HG03097 (cell line): Measurements from ENCODE around the gene CD300LB.
A peak's percentile ranks its signal among the peaks of the same experiment; 100 is the strongest.
"Not testable (repeated sequence)": the region's sequence is repeated elsewhere in the genome, so short reads cannot be mapped to it uniquely, and the experiment has no call there.

Experiments used
- ATAC-seq: cut with Tn5 transposase; IDR thresholded peaks from one replicate; pipeline ENCODE4 v1.9.1; 2021; ENCODE audit not compliant: unreplicated experiment, low FRiP score

The CD300LB gene

DNA sequence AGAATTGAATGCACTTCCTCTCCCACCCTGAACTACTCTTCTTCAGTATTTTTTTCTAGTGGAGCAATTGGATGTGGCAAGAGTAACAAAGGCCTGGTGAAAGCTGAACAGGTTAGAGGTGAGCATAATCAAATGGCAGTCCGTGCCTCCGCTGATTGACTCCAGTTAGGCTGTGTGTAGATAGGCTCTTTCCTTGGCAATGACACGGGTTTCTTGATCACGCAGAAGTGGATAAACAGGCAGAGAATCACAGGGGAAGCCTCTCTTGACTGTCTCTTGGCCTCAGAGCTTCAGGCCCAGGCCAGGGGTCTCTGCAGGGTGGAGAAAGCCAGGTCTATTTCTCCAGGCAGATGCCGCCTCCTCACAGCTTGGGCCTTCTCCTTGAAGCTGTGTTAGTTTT is 4.2 kb downstream of the CD300LB start:
- no peak for ATAC-seq

DNA sequence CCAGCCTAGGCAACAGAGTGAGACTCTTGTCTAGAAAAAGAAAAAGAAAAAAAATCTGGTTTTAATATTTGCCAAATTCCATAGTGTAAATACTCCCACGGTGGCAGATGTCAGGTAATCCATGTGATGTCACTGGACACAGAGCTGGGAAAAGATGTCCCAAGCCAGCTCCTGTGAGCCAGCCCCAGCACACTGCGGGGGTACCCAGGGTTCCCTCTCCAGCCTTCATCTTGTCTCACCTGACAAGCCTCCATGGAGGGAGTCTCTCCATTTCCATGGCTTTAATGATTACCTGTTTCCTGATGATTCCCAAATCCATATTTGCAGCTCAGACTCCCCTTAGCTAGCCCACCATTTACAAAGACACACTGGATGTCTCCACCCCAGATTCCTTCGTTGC is 4.6 kb downstream of the CD300LB start:
- ATAC-seq = no peak

DNA sequence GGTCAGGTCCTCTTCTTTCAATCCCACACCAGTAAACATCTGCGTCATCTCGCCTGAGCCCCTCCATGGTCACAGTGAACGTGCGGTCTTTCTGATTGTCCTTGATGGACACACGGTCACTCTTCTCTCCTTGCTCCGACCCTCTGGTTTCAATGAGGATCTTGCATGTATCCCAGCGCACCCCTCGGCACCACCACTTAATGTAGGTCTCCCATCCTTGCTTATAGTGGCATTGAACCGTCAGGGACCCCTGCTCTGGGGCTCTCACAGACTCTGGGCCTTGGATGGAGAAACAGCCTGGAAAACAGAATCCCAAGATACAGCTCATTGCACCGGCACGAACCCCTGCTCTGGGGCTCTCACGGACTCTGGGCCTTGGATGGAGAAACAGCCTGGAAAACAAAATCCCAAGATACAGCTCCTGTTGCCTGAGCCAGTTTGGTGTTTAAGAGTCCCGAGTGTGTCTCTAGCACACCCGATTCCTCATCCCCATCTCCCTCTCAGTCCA is 5.4 kb downstream of the CD300LB start:
- ATAC-seq = no peak

DNA sequence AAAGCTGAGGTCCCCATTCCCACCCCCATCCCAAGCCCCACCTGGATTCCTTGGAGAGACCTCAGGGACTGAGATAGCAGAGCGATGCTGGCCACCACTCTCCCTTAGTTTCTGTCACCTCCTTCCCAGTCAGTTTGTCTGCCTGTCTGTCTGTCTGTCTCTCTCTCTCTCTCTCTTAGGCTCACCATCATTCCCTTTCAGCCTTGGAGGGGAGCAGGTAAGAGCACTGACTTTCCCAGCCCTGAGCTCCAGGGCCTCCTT is 5.9 kb downstream of the CD300LB start:
- ATAC-seq = no peak

DNA sequence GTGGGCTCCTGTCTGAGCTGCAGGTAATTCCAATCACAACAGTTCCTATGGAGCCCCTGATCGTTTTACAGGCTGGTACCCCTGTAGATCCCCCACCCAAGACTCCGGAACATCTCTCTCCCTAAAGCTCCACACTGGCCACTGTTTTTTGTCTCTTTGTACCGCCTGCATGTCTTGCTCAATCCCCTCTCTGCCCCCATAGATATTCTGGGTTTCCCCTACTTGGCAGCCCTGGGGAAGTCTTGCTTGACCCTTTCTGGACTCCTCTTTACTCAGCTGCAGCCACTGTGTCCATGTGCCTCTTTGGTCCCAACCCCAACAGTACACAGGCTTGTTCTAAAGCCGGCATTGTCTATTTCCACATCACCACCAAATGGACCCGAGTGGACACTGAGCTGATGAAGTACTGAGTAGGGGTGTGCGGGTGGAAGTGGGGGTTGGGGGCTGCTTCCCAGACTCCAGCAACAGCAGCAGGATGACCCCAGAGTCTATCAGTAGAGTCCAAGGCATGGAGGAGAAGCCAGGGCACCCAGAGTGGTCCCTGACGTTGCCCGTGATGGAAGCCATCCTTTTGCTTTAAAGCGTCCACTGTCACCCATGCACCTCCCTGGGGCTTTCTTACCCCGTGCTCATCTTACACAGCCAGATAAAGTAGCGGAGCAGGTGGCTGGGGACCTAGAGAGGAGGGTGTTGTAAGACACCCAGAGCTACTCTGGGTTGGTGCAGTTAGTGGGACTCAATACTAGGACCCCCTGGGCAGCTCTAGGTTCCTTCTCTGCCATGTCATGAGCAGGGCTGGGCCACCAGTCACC is 6.4 kb downstream of the CD300LB start:
- ATAC-seq = no peak

DNA sequence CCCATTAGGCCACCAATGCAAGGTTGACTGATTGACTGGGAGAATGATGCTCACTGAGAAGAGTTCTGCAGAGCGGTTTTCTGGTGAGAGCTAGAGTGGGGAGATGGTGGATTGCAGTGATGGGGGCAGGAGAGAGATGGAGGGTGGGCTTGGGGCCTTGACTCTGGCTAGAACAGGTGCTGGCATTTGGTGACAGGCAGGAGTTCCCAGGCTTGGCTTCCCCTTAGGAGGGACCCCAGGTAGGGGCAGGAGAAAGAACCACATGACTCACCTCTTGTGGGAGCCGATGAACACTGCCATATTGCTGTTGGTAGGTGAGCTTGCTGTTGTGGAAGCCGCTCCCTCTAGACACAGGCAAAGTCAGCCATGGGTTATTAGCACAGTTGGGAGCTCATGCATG is 8.0 kb downstream of the CD300LB start:
- no peak for ATAC-seq

DNA sequence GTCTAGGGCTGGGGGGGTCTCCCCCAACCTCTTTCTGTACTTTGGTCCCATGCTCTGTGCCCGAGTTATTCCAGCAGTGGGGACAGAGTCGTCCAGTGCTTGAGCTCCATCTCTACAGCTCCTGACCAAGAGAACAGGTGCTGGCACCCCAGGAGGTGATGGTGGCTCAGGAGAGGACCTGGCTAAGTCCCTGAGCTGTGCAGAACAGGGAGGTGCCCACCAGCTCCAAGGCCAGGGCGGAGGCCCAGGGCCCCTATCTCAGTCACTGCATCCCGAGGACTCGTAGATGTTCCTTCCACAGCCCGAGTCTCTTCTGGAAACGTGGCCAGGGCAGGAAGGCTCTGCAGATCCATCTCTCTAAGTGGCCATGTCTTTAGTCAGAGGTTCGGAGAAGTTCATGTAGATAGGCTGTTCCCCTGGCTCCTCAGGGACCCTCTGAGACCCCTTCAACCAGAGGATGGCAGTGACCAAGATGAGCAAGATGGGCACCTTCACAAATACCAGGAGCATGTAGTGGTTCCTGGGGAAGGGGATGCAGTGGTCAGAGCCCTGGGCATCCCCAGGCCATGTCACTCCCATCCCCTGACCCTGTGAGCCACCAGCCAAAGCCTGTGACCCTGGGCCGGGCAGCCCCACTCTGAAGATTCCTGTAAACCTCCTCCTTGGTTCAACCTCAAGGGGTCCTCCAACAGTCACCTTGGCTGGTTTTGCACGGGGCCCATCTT is 8.7 kb downstream of the CD300LB start:
- ATAC-seq = no peak

DNA sequence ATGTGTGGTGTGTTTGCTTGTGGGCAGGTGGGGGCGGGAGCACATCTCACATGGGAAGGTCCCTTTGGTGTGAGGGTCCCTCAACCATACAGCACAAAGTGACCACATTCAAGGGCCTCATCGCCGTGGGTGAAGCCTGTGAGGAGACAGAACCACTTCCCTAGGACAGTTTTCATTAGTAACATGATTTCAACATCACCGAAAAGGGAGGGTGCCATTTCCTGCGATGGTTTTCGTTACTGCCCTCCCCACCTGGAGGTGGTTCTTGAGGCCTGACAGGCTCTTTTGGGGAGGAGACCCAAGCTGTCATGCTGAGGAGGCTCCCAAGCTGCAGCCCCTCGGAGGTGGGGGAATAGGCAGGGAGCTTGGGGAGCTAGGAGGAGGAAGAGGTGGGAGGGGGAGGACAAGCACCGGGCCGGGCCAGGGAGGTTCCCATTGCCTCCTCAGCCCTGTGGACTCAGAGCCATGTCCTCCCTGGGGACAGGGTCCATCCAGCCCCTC is 9.5 kb downstream of the CD300LB start:
- ATAC-seq = no peak

DNA sequence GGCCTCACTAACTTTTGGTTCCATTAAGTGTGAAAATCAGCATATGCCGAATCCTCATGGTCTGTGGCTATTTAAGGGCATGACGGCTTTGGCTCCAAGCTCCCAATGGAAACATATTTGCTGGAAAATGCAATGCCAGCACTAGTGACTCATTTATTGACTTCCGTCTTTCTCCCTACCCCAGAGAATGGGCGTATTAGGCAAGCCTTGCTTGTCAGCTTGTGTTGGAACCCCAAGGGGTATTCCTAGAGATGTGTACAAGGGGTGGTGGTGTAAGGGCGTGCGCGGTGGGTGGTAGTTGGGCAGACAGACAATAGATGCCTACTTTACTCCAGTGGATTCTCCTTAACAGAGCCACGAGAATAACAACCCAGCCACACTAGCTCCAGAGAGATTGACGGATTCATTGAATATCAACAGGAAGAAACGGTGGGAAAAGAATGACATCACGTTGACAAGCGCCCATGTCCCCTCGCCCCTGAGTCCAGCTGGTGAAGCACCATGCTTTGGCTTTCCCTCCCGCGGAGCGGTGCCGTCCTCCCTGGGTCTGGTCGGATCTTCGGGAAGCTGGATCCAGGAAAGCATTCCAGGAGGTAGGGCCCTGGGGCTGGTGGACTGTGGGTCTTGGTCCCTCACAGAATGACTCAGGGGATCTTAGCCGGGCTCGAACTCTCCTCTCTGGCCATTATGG is 10.3 kb downstream of the CD300LB start:
- ATAC-seq = no peak

DNA sequence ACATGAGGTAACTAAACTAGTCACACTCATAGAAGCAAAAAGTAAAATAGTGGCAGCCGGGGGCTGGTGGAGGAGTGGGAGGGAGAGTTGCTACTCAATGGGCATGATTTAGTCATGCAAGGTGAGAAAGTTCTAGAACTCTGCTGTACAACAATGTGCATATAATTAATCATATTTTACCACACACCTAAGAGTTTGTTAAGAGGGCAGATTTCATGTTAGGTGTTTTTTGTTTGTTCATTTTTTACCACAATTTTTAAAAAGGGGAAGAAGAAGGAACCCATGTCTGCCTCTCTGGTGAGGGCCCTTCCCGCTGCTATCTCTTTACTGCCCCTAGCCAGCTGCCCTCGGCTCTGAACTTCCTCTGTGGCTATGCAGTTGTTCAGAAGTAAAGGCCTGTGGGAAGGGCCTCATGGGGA is 11.2 kb downstream of the CD300LB start:
- ATAC-seq = no peak

DNA sequence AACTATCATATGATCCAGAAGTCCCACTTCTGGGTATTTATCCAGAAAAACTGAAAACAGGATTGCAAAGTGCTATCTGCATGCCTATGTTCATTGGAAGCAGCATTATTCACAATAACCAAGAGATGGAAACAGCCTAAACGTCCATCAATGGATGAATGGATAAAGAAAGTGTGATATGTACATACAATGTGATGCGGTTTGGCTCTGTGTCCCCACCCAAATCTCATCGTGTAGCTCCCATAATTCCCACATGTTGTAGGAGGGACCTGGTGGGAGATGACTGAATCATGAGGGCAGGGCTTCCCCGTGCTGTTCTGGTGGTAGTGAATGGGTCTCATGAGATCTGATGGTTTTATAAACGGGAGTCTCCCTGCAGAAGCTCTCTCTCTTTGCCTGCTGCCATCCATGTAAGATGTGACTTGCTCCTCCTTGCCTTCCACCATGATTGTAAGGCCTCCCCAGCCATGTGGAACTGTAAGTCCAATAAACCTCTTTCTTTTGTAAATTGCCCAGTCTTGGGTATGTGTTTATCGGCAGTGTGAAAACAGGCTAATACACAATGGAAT is 12.8 kb downstream of the CD300LB start:
- ATAC-seq = not testable (repeated sequence)

DNA sequence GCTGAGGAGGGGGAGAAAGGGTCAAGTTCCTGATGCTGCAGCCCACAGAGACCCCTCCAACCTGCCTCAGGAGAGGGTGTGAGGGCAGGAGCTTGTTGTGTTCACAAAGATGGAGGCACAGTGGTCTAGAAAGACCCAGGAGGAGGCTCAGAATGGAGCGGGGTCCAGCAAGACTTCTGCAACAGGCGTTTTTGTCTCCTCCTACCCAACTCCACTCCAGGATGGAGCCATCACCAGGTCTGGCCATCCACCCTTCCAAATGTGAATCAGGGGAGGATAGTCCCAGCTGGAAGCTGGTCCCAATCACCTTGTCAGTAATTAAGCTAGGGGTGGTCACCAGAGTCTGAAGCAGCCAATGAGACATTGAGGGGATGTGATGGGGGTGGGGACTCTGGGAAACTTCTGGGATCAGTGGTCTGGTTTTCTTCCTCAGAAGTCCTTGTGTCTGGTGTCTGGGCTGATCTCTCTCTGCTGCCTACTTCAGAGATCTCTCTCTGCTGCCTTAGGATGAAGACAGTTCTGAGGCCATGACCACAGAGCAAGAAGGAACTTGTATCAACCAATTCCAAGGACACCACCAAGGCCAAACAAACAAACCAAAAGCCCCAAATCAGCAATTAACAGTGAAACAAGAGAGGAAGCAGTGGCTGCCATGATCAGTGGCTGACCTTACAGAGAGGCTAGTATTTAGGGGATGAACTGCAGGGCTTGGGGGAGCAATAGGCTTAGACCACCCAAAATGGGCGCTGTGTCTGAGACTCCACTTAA is 14.5 kb downstream of the CD300LB start:
- no peak for ATAC-seq

DNA sequence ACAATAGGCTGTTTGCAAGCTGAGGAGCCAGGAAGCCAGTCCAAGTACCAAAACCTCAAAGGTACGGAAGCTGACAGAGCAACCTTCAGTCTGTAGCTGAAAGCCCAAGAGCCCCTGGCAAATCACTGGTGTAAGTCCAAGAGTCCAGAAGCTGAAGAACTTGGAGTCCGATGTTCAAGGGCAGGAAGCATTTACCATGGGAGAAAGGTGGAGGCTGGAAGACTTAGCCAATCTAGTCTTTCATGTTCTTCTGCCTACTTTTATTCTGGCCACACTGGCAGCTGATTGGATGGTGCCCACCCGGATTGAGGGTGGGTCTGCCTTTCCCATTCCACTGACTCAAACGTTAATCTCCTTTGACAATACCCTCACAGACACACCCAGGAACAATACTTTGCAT is 15.3 kb downstream of the CD300LB start:
- ATAC-seq = no peak

DNA sequence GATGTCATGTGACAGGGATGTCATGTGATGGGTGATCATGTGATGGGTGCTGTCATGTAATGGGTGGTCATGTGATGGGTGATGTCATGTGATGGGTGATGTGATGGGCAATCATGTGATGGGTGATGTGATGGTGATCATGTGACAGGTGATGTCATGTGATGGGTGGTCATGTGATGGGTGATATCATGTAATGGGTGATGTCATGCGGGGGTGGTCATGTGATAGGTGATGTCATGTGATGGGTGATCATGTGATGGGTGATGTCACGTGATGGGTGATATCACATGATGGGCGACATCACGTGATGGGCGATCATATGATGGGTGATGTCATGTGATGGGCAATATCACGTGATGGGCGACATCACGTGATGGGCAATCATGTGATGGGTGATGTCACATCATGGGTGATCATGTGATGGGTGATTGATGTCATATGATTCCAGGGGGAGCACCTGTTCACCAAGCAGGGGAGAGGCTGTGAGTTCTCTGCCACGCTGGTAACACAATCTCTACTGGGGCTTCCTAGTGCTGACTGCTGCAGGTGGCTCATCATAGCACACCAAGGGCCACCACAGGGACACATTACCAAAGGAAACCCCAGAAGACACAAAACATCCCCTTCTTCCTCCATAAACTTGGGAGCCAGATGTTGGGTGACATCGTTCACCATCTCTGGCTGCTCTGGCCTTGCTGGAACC is 16.5 kb downstream of the CD300LB start:
- ATAC-seq = no peak

DNA sequence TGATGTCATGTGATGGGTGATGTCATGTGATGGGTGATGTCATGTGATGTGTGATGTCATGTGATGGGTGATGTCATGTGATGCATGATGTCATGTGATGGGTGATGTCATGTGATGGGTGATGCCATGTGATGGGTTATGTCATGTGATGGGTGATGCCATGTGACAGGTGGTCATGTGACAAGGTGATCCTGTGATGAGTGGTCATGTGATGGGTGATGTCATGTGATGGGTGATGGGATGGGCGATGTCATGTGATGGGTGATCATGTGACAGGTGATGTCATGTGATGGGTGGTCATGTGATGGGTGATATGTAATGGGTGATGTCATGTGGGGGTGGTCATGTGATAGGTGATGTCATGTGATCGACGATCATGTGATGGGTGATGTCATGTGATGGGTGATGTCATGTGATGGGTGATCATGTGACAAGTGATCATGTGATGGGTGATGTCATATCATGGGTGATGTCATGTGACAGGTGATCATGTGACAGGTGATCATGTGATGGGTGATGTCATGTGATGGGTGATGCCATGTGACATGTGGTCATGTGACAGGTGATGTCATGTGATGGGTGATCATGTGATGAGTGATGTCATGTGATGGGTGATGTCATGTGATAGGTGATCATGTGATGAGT is 17.2 kb downstream of the CD300LB start:
- ATAC-seq = no peak

DNA sequence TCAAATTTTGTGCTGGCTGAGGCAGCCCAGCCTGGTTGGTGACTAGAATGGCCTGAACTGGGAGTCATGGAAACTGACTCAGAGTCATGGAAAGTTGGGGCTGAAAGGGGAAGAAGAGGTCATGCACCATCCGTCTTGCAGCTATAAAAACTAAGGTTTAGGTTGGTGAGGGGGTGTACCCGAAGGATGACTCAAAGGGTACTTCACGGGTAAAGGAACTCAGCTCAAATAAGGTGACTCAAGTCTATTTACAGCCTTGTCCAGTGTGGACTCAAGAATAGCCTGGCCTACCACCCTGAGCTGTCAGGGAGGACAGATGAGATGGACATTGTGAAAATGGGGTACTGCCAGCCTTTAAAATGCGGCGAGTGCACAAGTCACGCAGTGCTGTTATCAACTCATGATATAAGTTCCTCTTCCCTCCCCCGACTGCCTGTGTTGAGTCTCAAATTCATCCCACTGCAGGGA is 18.6 kb downstream of the CD300LB start:
- peak; percentile 47 for ATAC-seq

DNA sequence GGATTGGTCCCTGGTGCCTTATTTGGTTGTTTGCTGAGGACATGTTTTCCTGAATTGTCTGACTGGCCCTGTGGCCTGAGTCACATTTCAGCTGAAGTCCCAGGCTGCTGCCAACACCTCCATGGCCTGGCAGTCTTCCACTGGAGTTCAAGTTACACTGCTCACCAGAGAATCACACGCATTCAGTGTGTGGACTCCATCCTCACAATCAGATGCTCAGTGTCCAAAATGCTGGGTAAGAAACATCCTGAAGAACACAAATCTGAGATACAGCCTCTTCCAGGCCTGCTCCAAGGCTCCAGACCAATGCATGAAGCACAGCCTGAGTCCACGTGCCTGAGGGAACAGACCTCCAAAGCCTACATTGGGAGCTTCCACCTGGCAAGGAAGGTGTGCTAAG is 19.2 kb downstream of the CD300LB start:
- no peak for ATAC-seq

DNA sequence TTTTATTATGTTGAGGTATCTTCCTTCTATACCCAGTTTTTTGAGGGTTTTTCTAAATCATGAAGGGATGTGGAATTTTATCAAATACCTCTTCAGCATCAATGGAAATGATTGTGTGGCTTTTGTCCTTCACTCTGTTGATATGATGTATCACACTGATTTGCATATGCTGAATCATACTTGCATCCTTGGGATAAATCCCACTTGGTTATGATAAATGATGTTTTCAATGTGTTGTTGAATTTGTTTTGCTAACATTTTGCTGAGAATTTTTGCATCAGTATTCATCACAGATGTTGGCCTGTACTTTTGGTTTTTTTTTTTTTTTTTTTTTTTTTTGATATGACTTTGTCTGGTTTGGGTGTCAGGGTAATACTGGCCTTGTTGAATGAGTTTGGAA is 23.1 kb downstream of the CD300LB start:
- ATAC-seq = no peak

DNA sequence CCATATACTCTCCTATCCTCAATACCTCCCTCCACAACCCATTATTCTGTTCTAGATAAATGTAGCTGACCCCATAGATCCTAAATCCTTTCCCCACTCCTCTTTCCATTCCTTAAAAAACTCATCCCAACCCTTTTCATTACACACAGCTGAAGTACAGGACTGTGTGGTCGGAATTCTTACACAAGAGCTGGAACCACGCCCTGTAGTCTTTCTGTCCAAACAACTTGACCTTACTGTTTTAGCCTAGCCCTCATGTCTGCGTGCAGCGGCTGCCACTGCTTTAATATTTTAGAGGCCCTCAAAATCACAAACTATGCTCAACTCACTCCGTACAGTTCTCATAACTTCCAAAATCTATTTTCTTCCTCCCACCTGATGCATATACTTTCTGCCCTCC is 27.3 kb downstream of the CD300LB start:
- not testable (repeated sequence) for ATAC-seq
